ENCODE data around the gene ZRANB1. TPM values are rescaled to one million over a fixed set of nuclear protein-coding genes. Genes with fewer than 3 reads are reported as not detected.

The ZRANB1 gene
- total RNA-seq, 2 experiments from 2014 or later: 14.5 to 17.0 TPM

DNA sequence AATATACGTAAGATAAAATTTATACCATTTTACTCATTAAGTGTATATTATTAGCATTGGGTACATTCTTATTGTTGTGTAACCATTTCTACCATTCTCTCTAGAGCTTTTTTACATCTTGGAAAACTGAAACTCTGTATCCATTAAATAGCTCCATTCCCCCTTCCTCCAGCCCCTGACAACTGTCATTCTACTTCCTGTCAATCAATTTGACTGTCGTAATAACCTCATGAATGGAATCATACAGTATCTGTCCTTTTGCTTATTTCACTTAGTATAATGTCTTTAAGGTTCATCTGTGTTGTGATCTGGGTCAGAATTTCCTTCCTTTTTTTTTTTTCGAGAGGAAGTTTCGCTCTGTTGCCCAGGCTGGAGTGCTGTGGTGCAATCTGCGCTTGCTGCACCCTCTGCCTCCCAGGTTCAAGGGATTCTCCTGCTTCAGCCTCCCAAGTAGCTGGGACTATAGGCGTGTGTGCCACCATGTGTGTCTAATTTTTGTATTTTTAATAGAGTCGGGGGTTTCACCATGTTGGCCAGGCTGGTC, 15.6 kb downstream of the ZRANB1 start:
- Histone ChIP-seq H3K4me2 (ENCODE audit: low read length) (no peak overlapping the region), H3K9me2 (ENCODE audit: insufficient read depth, low read length) (no peaks in the 10 kb centered on the region), H3K36me3 (ENCODE audit: insufficient read depth, low read length) (no peaks in the 10 kb centered on the region), H3K4me3 (ENCODE audit: low read depth, low read length, poor library complexity, severe bottlenecking) (no peak overlapping the region), H3K9me3 (ENCODE audit: low read length) (no peaks in the 10 kb centered on the region), H3K27ac (ENCODE audit: low read depth, low read length, poor library complexity, severe bottlenecking) (no peak overlapping the region), H4K20me1 (ENCODE audit: insufficient read depth, low read length) (peaks cover 26% of the 10 kb centered on the region), H2AFZ (ENCODE audit: low read length) (no peak overlapping the region), H3K79me2 (ENCODE audit: insufficient read depth, low read depth, low read length) (peaks cover 67% of the 10 kb centered on the region), H3K4me1 (ENCODE audit: insufficient read depth, low read length, poor library complexity, severe bottlenecking) (peaks cover 13% of the 10 kb centered on the region)
- POLR2A ChIA-PET: interaction anchor here (1.0 to 1.5 kb wide), 2 partner anchors 10 to 14 kb away, joined by 4 to 5 read pairs; no protein-coding TSS in a partner anchor
- CTCF ChIA-PET (ENCODE audit: unreplicated experiment): no interaction called here
- TF ChIP-seq, protein P1, sequence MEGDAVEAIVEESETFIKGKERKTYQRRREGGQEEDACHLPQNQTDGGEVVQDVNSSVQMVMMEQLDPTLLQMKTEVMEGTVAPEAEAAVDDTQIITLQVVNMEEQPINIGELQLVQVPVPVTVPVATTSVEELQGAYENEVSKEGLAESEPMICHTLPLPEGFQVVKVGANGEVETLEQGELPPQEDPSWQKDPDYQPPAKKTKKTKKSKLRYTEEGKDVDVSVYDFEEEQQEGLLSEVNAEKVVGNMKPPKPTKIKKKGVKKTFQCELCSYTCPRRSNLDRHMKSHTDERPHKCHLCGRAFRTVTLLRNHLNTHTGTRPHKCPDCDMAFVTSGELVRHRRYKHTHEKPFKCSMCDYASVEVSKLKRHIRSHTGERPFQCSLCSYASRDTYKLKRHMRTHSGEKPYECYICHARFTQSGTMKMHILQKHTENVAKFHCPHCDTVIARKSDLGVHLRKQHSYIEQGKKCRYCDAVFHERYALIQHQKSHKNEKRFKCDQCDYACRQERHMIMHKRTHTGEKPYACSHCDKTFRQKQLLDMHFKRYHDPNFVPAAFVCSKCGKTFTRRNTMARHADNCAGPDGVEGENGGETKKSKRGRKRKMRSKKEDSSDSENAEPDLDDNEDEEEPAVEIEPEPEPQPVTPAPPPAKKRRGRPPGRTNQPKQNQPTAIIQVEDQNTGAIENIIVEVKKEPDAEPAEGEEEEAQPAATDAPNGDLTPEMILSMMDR (conservative IDR thresholded peaks at IDR 0.05; ENCODE audit: low read length): no peak
- no peak for TF ChIP-seq EZH2phosphoT487 (IDR thresholded peaks at IDR 0.05; ENCODE audit: borderline replicate concordance, low read depth, low read length)
- no peak for DNase-seq (ENCODE audit: low spot score)
- intact Hi-C loops (cut with micrococcal nuclease; ENCODE audit: unreplicated experiment): no loop called here
- BruUV-seq (replicated peaks): no TSS peak

DNA sequence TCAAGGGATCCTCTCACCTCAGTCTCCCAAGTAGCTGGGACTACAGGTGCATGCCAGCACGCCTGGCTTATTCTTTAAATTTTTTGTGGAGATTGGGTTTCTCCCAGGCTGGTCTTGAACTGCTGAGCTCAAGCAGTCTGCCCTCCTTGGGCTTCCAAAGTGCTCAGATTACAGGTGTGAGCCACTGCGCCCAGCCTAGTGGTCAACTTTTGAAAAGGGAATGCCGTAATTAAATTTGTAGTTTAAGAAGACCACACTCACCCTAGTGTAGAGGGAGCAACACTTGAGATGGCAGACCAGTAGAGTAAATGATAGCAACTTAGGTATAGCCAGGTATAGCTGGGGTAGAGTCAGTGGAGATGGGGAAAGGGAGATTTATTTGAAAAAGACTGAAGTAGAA, 17.6 kb downstream of the ZRANB1 start:
- Histone ChIP-seq H3K4me1 (ENCODE audit: insufficient read depth, low read length, poor library complexity, severe bottlenecking) (peaks cover 13% of the 10 kb centered on the region), H3K4me2 (ENCODE audit: low read length) (no peak overlapping the region), H3K4me3 (ENCODE audit: low read depth, low read length, poor library complexity, severe bottlenecking) (no peak overlapping the region), H3K9me3 (ENCODE audit: low read length) (no peaks in the 10 kb centered on the region), H4K20me1 (ENCODE audit: insufficient read depth, low read length) (peaks cover 26% of the 10 kb centered on the region; the same call in 1 of the 2 replicates), H3K79me2 (ENCODE audit: insufficient read depth, low read depth, low read length) (peaks cover 60% of the 10 kb centered on the region; the same call in 1 of the 2 replicates), H3K9me2 (ENCODE audit: insufficient read depth, low read length) (no peaks in the 10 kb centered on the region), H3K27ac (ENCODE audit: low read depth, low read length, poor library complexity, severe bottlenecking) (no peak overlapping the region), H2AFZ (ENCODE audit: low read length) (no peak overlapping the region), H3K36me3 (ENCODE audit: insufficient read depth, low read length) (no peaks in the 10 kb centered on the region)
- ChIA-PET POLR2A (no interaction called here), CTCF (ENCODE audit: unreplicated experiment) (no interaction called here)
- no TSS peak for BruUV-seq (replicated peaks)
- TF ChIP-seq EZH2phosphoT487 (IDR thresholded peaks at IDR 0.05; ENCODE audit: borderline replicate concordance, low read depth, low read length): no peak
- TF ChIP-seq, protein P1 (conservative IDR thresholded peaks at IDR 0.05; ENCODE audit: low read length): no peak
- no peak for DNase-seq (ENCODE audit: low spot score)
- intact Hi-C loops (cut with micrococcal nuclease; ENCODE audit: unreplicated experiment): no loop called here

DNA sequence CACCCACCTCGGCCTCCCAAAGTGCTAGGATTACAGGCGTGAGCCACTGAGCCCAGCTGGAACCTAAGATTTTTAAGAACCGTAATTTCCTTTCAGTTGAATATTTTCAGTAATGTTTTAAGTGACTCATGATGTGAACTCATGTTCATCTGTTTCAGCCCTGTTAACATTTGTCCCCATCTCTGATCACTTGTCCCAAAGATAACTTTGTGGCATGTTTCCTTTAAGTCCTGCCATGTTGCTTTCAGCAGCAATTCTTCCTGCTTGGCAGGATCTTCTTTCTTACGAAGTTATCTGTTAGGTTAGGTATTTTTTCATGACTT, 19.3 kb downstream of the ZRANB1 start:
- intact Hi-C loops (cut with micrococcal nuclease; ENCODE audit: unreplicated experiment): no loop called here
- TF ChIP-seq, protein P1 (conservative IDR thresholded peaks at IDR 0.05; ENCODE audit: low read length): no peak
- TF ChIP-seq EZH2phosphoT487 (IDR thresholded peaks at IDR 0.05; ENCODE audit: borderline replicate concordance, low read depth, low read length): no peak
- H3K79me2 ChIP-seq (ENCODE audit: insufficient read depth, low read depth, low read length): peaks cover 52% of the 10 kb centered on the region; the same call in 1 of the 2 replicates
- DNase-seq (ENCODE audit: low spot score): no peak
- no peak overlapping the region for H3K4me3 ChIP-seq (ENCODE audit: low read depth, low read length, poor library complexity, severe bottlenecking)
- no peak overlapping the region for H3K4me2 ChIP-seq (ENCODE audit: low read length)
- H3K9me2 ChIP-seq (ENCODE audit: insufficient read depth, low read length): no peaks in the 10 kb centered on the region
- H3K36me3 ChIP-seq (ENCODE audit: insufficient read depth, low read length): peaks cover 4% of the 10 kb centered on the region; the same call in 1 of the 2 replicates
- peaks cover 23% of the 10 kb centered on the region; the same call in 1 of the 2 replicates for H4K20me1 ChIP-seq (ENCODE audit: insufficient read depth, low read length)
- no peaks in the 10 kb centered on the region for H3K9me3 ChIP-seq (ENCODE audit: low read length)
- H3K27ac ChIP-seq (ENCODE audit: low read depth, low read length, poor library complexity, severe bottlenecking): no peak overlapping the region
- no TSS peak for BruUV-seq (replicated peaks)
- POLR2A ChIA-PET: interaction anchor here (2.0 kb wide), 1 partner anchor 8 kb away, joined by 7 read pairs; no protein-coding TSS in a partner anchor
- peaks cover 10% of the 10 kb centered on the region for H3K4me1 ChIP-seq (ENCODE audit: insufficient read depth, low read length, poor library complexity, severe bottlenecking)
- H2AFZ ChIP-seq (ENCODE audit: low read length): no peak overlapping the region
- CTCF ChIA-PET (ENCODE audit: unreplicated experiment): no interaction called here

Measured in OCI-LY7 (cell line).